OCI-LY3 (cell line): Measurements from ENCODE around the gene TRAPPC2L.

Experiments used
- CTCF ChIP-seq: fragments of 200-600, 300-600 bp; sonication (generic); IDR thresholded peaks from 2 replicates; pipeline ENCODE4 v1.5.1; 2014; ENCODE audit warnings: antibody characterized with exemption, low read length, low read depth
- EZH2phosphoT487 ChIP-seq: fragments of 200-600 bp; shearing (Covaris generic); IDR thresholded peaks from 2 replicates; pipeline ENCODE4 v1.6.1; 2018; ENCODE audit warnings: antibody characterized with exemption, mixed run types, low read depth

- TF ChIP-seq CTCF: no peak
- no peak for TF ChIP-seq EZH2phosphoT487
Measured at GRCh38 chr16:88866151-88866920, 9.4 kb downstream of the TRAPPC2L start, which contains the start of gene PABPN1L.
